Neural cell (in vitro differentiated cells): Measurements from ENCODE around the gene COX6B2. TPM values are rescaled to one million over a fixed set of nuclear protein-coding genes. Genes with fewer than 3 reads are reported as not detected.

ENCODE experiments used
- H2AFZ ChIP-seq: fragments of 200-600, 300-800 bp; sonication (generic), shearing (Covaris generic); 2 replicates; pipeline ENCODE4 v1.6.0; 2014; ENCODE audit warnings: low read depth, mild to moderate bottlenecking, antibody characterized with exemption, low read length, moderate library complexity
- H3F3A ChIP-seq: fragments of 200-600 bp; shearing (Covaris generic); 2 replicates; pipeline ENCODE4 v1.6.1; 2016; ENCODE audit warnings: mild to moderate bottlenecking, moderate library complexity, mixed read lengths, antibody characterized with exemption, low read length; ENCODE audit not compliant: insufficient read depth, poor library complexity, severe bottlenecking
- H3K27ac ChIP-seq: fragments of 200-600, 300-800 bp; sonication (generic), shearing (Covaris generic); 2 replicates; pipeline ENCODE4 v1.5.1; 2014; ENCODE audit warnings: mild to moderate bottlenecking, low read length, moderate library complexity
- H3K27me3 ChIP-seq: fragments of 300-800, 200-600 bp; sonication (generic), shearing (Covaris generic); 2 replicates; pipeline ENCODE4 v1.6.0; 2014; ENCODE audit warnings: mild to moderate bottlenecking, low read depth, low read length, moderate library complexity; ENCODE audit not compliant: insufficient read depth
- H3K36me3 ChIP-seq: fragments of 300-800, 200-600 bp; sonication (generic), shearing (Covaris generic); 2 replicates; pipeline ENCODE4 v1.5.1; 2014; ENCODE audit warnings: mild to moderate bottlenecking, antibody characterized with exemption, low read length, moderate library complexity; ENCODE audit not compliant: insufficient read depth
- H3K4me2 ChIP-seq: fragments of 300-800, 200-600 bp; sonication (generic), shearing (Covaris generic); 2 replicates; pipeline ENCODE4 v1.6.0; 2014; ENCODE audit warnings: mild to moderate bottlenecking, low read length
- H3K4me3 ChIP-seq: fragments of 300-800, 200-600 bp; sonication (generic), shearing (Covaris generic); 2 replicates; pipeline ENCODE4 v1.5.1; 2014; ENCODE audit warnings: mild to moderate bottlenecking, low read length, moderate library complexity
- H3K79me2 ChIP-seq: fragments of 200-600 bp; shearing (Covaris generic); replicated peaks from 2 replicates; pipeline ENCODE4 v1.6.0; 2014; ENCODE audit warnings: mild to moderate bottlenecking, low read length, moderate library complexity; ENCODE audit not compliant: insufficient read depth
- H3K9ac ChIP-seq: fragments of 300-800, 200-600 bp; sonication (generic), shearing (Covaris generic); 2 replicates; pipeline ENCODE4 v1.6.1; 2016; ENCODE audit warnings: mild to moderate bottlenecking, low read length, mixed read lengths
- H3K9me2 ChIP-seq: fragments of 200-600 bp; shearing (Covaris generic); 2 replicates; pipeline ENCODE4 v1.6.1; 2016; ENCODE audit warnings: mild to moderate bottlenecking, low read length, mixed read lengths; ENCODE audit not compliant: insufficient read depth
- H3K9me3 ChIP-seq: fragments of 200-600, 300-800 bp; sonication (generic), shearing (Covaris generic); 2 replicates; pipeline ENCODE4 v1.6.1; 2016; ENCODE audit warnings: mild to moderate bottlenecking, mixed run types, low read length, moderate library complexity, mixed read lengths
- H4K20me1 ChIP-seq: fragments of 200-600 bp; shearing (Covaris generic); 2 replicates; pipeline ENCODE4 v1.6.1; 2016; ENCODE audit warnings: mild to moderate bottlenecking, mixed run types; ENCODE audit not compliant: insufficient read depth
- CTCF ChIP-seq: fragments of 450-650 bp; IDR thresholded peaks from 2 replicates; pipeline ENCODE4 v1.5.1; 2014; ENCODE audit warnings: antibody characterized with exemption, mild to moderate bottlenecking, moderate library complexity; ENCODE audit not compliant: poor library complexity, severe bottlenecking
- EP300 ChIP-seq: fragments of 450-650 bp; conservative IDR thresholded peaks from 2 replicates; pipeline ENCODE4 v1.6.1; 2014; ENCODE audit warnings: antibody characterized with exemption, mild to moderate bottlenecking, moderate library complexity; ENCODE audit not compliant: poor library complexity, severe bottlenecking
- EZH2 ChIP-seq: fragments of 200-600, 300-800 bp; shearing (Covaris generic), sonication (generic); IDR thresholded peaks from 2 replicates; pipeline ENCODE4 v1.6.1; 2014; ENCODE audit warnings: antibody characterized with exemption, low read length, borderline replicate concordance, mild to moderate bottlenecking; ENCODE audit not compliant: insufficient read depth, poor library complexity, severe bottlenecking
- MXI1 ChIP-seq: fragments of 450-650 bp; conservative IDR thresholded peaks from 2 replicates; pipeline ENCODE4 v1.6.1; 2014; ENCODE audit warnings: antibody characterized with exemption, mild to moderate bottlenecking; ENCODE audit not compliant: poor library complexity, severe bottlenecking
- POLR2AphosphoS5 ChIP-seq: IDR thresholded peaks from 2 replicates; pipeline ENCODE4 v1.6.1; 2012
- RAD21 ChIP-seq: fragments of 450-650 bp; conservative IDR thresholded peaks from 2 replicates; pipeline ENCODE4 v1.6.1; 2014; ENCODE audit warnings: antibody characterized with exemption, mild to moderate bottlenecking, moderate library complexity
- SMC3 ChIP-seq: fragments of 450-650 bp; conservative IDR thresholded peaks from 2 replicates; pipeline ENCODE4 v1.6.1; 2014; ENCODE audit warnings: antibody characterized with exemption, mild to moderate bottlenecking, moderate library complexity; ENCODE audit not compliant: poor library complexity
- TAF1 ChIP-seq: IDR thresholded peaks from 2 replicates; pipeline ENCODE4 v1.6.1; 2012; ENCODE audit warnings: low read depth
- polyA plus RNA-seq: library from polyadenylated mRNA; depleted of rRNA; stranded (reverse); fragments of >200 nt; gene quantifications from 2 replicates; pipeline ENCODE4 v1.2.3, GENCODE V29; 2014
- TF ChIP-seq, protein P1 (sequence below): IDR thresholded peaks from 2 replicates; pipeline ENCODE4 v1.6.1; 2012; ENCODE audit warnings: borderline replicate concordance

Gene COX6B2
- polyA plus RNA-seq, 1 donor from 2014 or later = 0.17 TPM

DNA sequence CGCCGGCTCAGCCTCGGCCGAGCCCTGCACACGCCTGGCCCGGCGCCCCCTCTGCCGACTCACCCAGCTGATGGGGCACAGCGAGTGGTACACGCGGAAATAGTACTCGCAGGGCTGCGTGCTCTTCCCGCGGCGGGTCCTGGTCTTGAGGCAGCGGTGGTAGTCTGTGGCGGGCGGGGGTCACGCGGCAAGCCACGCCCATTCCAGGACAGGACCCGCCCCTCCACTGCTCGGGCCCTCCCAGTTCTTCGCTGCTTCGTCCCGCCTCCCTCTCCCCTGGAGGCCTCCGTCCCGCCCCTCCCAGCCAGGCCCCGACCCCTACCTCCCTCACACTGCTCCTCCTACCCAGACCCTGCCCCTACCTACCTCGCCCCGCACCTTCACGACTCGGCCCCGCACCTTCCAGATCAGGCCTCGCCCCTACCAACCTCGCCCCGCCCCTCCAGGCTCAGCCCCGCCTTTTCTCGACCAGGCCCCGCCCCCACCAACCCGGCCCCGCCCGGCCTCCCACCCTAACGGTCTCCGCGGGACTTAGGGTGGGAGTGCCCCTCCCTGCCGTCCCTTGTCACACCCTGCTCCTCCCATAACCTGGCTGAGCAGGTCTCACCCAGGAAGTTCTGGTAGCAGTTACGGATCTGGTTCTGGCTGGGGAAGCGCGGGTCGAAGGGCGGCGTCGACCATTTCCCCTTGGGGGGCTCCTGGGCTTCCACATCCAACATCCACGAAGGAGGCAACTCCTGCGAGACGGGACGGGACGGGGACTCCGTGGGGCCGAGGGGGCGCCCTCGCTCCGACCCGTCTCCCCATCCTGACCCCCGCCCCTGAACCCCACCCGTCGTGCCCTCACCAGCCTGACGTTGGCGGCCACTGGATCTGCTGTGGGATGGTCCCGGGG, 469 bp downstream of the COX6B2 start:
- Histone ChIP-seq H3K9me3 (no peaks in the 10 kb centered on the region), H3K79me2 (no peaks in the 10 kb centered on the region), H3K27ac (no peak overlapping the region), H3K4me2 (peak overlapping the region; percentile 81), H3K36me3 (no peaks in the 10 kb centered on the region), H3K4me3 (peak overlapping the region; percentile 71), H3K27me3 (peaks cover 54% of the 10 kb centered on the region), H3F3A (no peaks in the 10 kb centered on the region), H3K9me2 (no peaks in the 10 kb centered on the region), H3K9ac (peak overlapping the region; percentile 41), H4K20me1 (no peaks in the 10 kb centered on the region), H2AFZ (no peak overlapping the region)
- TF ChIP-seq SMC3 (no peak), POLR2AphosphoS5 (no peak), TAF1 (no peak), CTCF (no peak), EP300 (no peak), RAD21 (peak; percentile 29), EZH2 (no peak), MXI1 (peak; percentile 64)
- TF ChIP-seq, protein P1, sequence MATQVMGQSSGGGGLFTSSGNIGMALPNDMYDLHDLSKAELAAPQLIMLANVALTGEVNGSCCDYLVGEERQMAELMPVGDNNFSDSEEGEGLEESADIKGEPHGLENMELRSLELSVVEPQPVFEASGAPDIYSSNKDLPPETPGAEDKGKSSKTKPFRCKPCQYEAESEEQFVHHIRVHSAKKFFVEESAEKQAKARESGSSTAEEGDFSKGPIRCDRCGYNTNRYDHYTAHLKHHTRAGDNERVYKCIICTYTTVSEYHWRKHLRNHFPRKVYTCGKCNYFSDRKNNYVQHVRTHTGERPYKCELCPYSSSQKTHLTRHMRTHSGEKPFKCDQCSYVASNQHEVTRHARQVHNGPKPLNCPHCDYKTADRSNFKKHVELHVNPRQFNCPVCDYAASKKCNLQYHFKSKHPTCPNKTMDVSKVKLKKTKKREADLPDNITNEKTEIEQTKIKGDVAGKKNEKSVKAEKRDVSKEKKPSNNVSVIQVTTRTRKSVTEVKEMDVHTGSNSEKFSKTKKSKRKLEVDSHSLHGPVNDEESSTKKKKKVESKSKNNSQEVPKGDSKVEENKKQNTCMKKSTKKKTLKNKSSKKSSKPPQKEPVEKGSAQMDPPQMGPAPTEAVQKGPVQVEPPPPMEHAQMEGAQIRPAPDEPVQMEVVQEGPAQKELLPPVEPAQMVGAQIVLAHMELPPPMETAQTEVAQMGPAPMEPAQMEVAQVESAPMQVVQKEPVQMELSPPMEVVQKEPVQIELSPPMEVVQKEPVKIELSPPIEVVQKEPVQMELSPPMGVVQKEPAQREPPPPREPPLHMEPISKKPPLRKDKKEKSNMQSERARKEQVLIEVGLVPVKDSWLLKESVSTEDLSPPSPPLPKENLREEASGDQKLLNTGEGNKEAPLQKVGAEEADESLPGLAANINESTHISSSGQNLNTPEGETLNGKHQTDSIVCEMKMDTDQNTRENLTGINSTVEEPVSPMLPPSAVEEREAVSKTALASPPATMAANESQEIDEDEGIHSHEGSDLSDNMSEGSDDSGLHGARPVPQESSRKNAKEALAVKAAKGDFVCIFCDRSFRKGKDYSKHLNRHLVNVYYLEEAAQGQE = no peak

- peaks cover 54% of the 10 kb centered on the region for H3K27me3 ChIP-seq
- no peak overlapping the region for H2AFZ ChIP-seq
- no peak overlapping the region for H3K27ac ChIP-seq
- no peaks in the 10 kb centered on the region for H3K9me2 ChIP-seq
- no peaks in the 10 kb centered on the region for H4K20me1 ChIP-seq
- H3K4me3 ChIP-seq = peak overlapping the region; percentile 71
- H3K9ac ChIP-seq = peak overlapping the region; percentile 41
- H3K79me2 ChIP-seq = no peaks in the 10 kb centered on the region
- peak overlapping the region; percentile 81 for H3K4me2 ChIP-seq
- H3K9me3 ChIP-seq = no peaks in the 10 kb centered on the region
- no peaks in the 10 kb centered on the region for H3F3A ChIP-seq
- TF ChIP-seq RAD21 (no peak), MXI1 (no peak), CTCF (peak; percentile 14), POLR2AphosphoS5 (peak; percentile 4)
- TF ChIP-seq, protein P1 = no peak
- H3K36me3 ChIP-seq = no peaks in the 10 kb centered on the region
Observed at GRCh38 chr19:55353356-55353802, 1.1 kb downstream of the COX6B2 start.
